C1 segment of cervical spinal cord (tissue), 14 donors: Measurements from ENCODE around the gene INSC.
A peak's percentile ranks its signal among the peaks of the same experiment; 100 is the strongest.

Source experiments
- DNase-seq, 14 donors: peaks; one replicate each; lab custom pipeline; 2025; lab: John Stamatoyannopoulos, UW

INSC gene

GRCh38 chr11:15216678-15217077 lies 102.0 kb downstream of the INSC start:
- DNase-seq = no peak

- DNase-seq = no peak
Observed at GRCh38 chr11:15217416-15217815, 102.7 kb downstream of the INSC start.

GRCh38 chr11:15222777-15223176 lies 108.1 kb downstream of the INSC start:
- no peak for DNase-seq

- no peak for DNase-seq
Observed at GRCh38 chr11:15223318-15223717, 108.6 kb downstream of the INSC start.

- DNase-seq = no peak
Observed at GRCh38 chr11:15224466-15224865, 109.7 kb downstream of the INSC start.

GRCh38 chr11:15227011-15227410 lies 112.3 kb downstream of the INSC start:
- no peak for DNase-seq

GRCh38 chr11:15228331-15228849 lies 113.7 kb downstream of the INSC start:
- no peak for DNase-seq

GRCh38 chr11:15229069-15229468 lies 114.3 kb downstream of the INSC start:
- DNase-seq = no peak

GRCh38 chr11:15232496-15232895 lies 117.8 kb downstream of the INSC start:
- no peak for DNase-seq

GRCh38 chr11:15233371-15234165 lies 118.8 kb downstream of the INSC start:
- no peak for DNase-seq

GRCh38 chr11:15234796-15235195 lies 120.1 kb downstream of the INSC start:
- DNase-seq = no peak

- DNase-seq = no peak
Observed at GRCh38 chr11:15236559-15236958, 121.8 kb downstream of the INSC start.

GRCh38 chr11:15238856-15239255 lies 124.1 kb downstream of the INSC start:
- no peak for DNase-seq

- no peak for DNase-seq
Observed at GRCh38 chr11:15248749-15249148, 134.0 kb downstream of the INSC start.

GRCh38 chr11:15258433-15259165 lies 143.9 kb downstream of the INSC start:
- DNase-seq = peak in 2 of 14 donors; percentile 4 to 11

GRCh38 chr11:15266999-15267398 lies 152.3 kb downstream of the INSC start:
- DNase-seq = no peak

- DNase-seq = no peak
Observed at GRCh38 chr11:15268598-15268997, 153.9 kb downstream of the INSC start.

- DNase-seq = peak in 7 of 14 donors; percentile 5 to 31 (median 19)
Observed at GRCh38 chr11:15275141-15275540, 160.4 kb downstream of the INSC start.

- no peak for DNase-seq
Observed at GRCh38 chr11:15276621-15277020, 161.9 kb downstream of the INSC start.

- DNase-seq = no peak
Observed at GRCh38 chr11:15278128-15278527, 163.4 kb downstream of the INSC start.

- no peak for DNase-seq
Observed at GRCh38 chr11:15280393-15280792, 165.7 kb downstream of the INSC start.

GRCh38 chr11:15282754-15283153 lies 168.0 kb downstream of the INSC start:
- no peak for DNase-seq

- no peak for DNase-seq
Observed at GRCh38 chr11:15286465-15286864, 171.7 kb downstream of the INSC start.
